H1 (cell line): ENCODE measurements around the gene MAFB. TPM values are rescaled to one million over a fixed set of nuclear protein-coding genes. Genes with fewer than 3 reads are reported as not detected.

Experiments used
- CHD1 ChIP-seq: IDR thresholded peaks from 2 replicates; pipeline ENCODE4 v1.6.1; 2012; ENCODE audit warnings: low read depth, low read length, improper control_type of control experiment
- CHD7 ChIP-seq: fragments of 300-600 bp; sonication (generic); IDR thresholded peaks from 2 replicates; pipeline ENCODE4 v1.7.1; 2012; ENCODE audit warnings: low read length, moderate library complexity, mild to moderate bottlenecking, inconsistent platforms; ENCODE audit not compliant: insufficient replicate concordance
- JUN ChIP-seq: IDR thresholded peaks from 2 replicates; pipeline ENCODE4 v1.6.1; 2011; ENCODE audit warnings: low read depth, mild to moderate bottlenecking, improper control_type of control experiment, low read length
- SUZ12 ChIP-seq: fragments of 200-600 bp; sonication (generic); IDR thresholded peaks from 2 replicates; pipeline ENCODE4 v1.6.1; 2012; ENCODE audit warnings: mild to moderate bottlenecking, inconsistent platforms, low read length, moderate library complexity, mixed read lengths
- polyA plus RNA-seq, 7 experiments: library from polyadenylated mRNA; depleted of rRNA in 3 of 7; stranded (reverse) in 5 of 7; unstranded in 2 of 7; fragments of >200 nt in 5 of 7; fragments of 200-250 nt in 2 of 7; gene quantifications; 1 replicate in 5 of 7; 2 replicates in 1 of 7; 4 replicates in 1 of 7; pipeline versions ENCODE4 v1.2.1 to v1.2.3, GENCODE V29; 2011 to 2013; ENCODE audit warnings: missing spikeins in 2 of 7, mixed read lengths in 2 of 7
- total RNA-seq: library from RNA; stranded (reverse); fragmentation: NEBNext Ultra II Directional; extraction: Animal tissue kit (Norgen Biotek cat#: 25700); gene quantifications from 2 replicates; pipeline ENCODE4 v1.2.1, GENCODE V29; 2021

Gene MAFB
- total and polyA plus RNA-seq, 2 of the 8 experiments (the other 6 are each of a cell fraction or from before 2014, with no cell fraction given): 0.83 to 1.8 TPM

- no peak for TF ChIP-seq CHD1
- TF ChIP-seq SUZ12: no peak
- TF ChIP-seq CHD7: no peak
- TF ChIP-seq JUN: no peak
Observed at GRCh38 chr20:40724566-40724965, 35.5 kb upstream of the MAFB start (continued).
